Breast epithelium (tissue), 4 donors: ENCODE results near the gene NCOA6. TPM values are rescaled to one million over a fixed set of nuclear protein-coding genes. Genes with fewer than 3 reads are reported as not detected.

Experiments
- DNase-seq, 2 donors: peaks; one replicate each; pipeline ENCODE4 v3.0.0-alpha.2; 2019; ENCODE audit warnings: low spot score in 2 of 2
- H3K27ac ChIP-seq, 2 donors: fragments of 200-600 bp; sonication (generic) in 1 of 2; one replicate each; pipeline ENCODE4 v1.5.1; 2016 to 2019; ENCODE audit warnings: mild to moderate bottlenecking in 1 of 2
- H3K27me3 ChIP-seq, 2 donors: fragments of 200-600 bp; sonication (generic) in 1 of 2; one replicate each; pipeline versions ENCODE4 v1.5.1 to v1.6.0; 2017 to 2019; ENCODE audit warnings: control low read depth in 1 of 2, mild to moderate bottlenecking in 1 of 2
- H3K36me3 ChIP-seq: fragments of 200-600 bp; one replicate; pipeline ENCODE4 v1.5.1; 2019
- H3K4me1 ChIP-seq, 2 donors: fragments of 200-600 bp; sonication (generic); one replicate each; pipeline ENCODE4 v1.5.1; 2016 to 2019; ENCODE audit warnings: control low read depth in 1 of 2
- H3K4me3 ChIP-seq, 3 donors: fragments of 200-600 bp; sonication (generic); 1 replicate in 2 of 3; 2 replicates in 1 of 3; pipeline ENCODE4 v1.5.1; 2016 to 2019; ENCODE audit warnings: mild to moderate bottlenecking in 3 of 3, moderate library complexity in 2 of 3
- H3K9me3 ChIP-seq, 2 donors: fragments of 200-600 bp; sonication (generic) in 1 of 2; one replicate each; pipeline ENCODE4 v1.5.1; 2016 to 2019; ENCODE audit warnings: control low read depth in 1 of 2
- POLR2A ChIP-seq: fragments of 450-650 bp; IDR thresholded peaks from one replicate; pipeline ENCODE4 v1.6.1; 2016; ENCODE audit warnings: antibody characterized with exemption, mild to moderate bottlenecking, moderate library complexity
- POLR2AphosphoS5 ChIP-seq, 3 donors: sonication (generic); formaldehyde crosslinking; IDR thresholded peaks; one replicate each; pipeline ENCODE4 v1.6.1; 2017; ENCODE audit warnings: antibody characterized with exemption in 3 of 3
- intact Hi-C: fragments of 100-400 bp; cut with DNase I; formaldehyde crosslinking; loops from one replicate; pipeline ENCODE4 v1.15.1; 2023; ENCODE audit warnings: low total_unique reads
- total RNA-seq, 3 donors: library from RNA; depleted of rRNA; stranded (reverse); fragments of >200 nt; gene quantifications; one replicate each; pipeline ENCODE4 v1.1.0, GENCODE V29; 2016
- TF ChIP-seq, protein P1 (sequence below), 3 donors: fragments of 450-650 bp; IDR thresholded peaks; one replicate each; pipeline ENCODE4 v1.5.1; 2016 to 2017; ENCODE audit warnings: antibody characterized with exemption in 3 of 3, mild to moderate bottlenecking in 3 of 3, moderate library complexity in 3 of 3

Gene NCOA6
- total RNA-seq, 3 donors from 2014 or later = 20.0 to 20.6 (median 20.3) TPM

DNA sequence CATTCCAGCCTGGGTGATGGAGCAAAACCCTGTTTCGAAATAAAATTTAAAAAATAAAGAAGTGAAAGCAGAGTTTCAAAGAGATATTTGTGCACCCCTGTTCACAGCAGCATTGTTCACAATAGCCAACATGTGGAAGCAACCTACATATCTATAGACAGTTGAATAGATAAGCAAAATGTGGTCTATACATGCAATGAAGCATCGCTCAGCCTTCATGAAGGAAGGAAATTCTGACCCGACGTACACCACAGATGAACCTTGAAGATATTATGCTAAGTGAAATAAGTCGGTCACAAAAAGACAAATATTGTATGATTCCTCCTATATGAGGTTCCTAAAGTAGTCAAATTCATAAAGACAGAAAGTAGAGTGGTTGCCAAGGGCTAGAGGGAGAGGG, 6.5 kb upstream of the NCOA6 start:
- Histone ChIP-seq H3K4me3 (no peak overlapping the region), H3K9me3 (no peaks in the 10 kb centered on the region), H3K27ac (no peak overlapping the region), H3K27me3 (no peaks in the 10 kb centered on the region), H3K4me1 (no peaks in the 10 kb centered on the region), H3K36me3 (no peaks in the 10 kb centered on the region)
- TF ChIP-seq POLR2AphosphoS5 (IDR thresholded peaks at IDR 0.05) = no peak
- TF ChIP-seq, protein P1, sequence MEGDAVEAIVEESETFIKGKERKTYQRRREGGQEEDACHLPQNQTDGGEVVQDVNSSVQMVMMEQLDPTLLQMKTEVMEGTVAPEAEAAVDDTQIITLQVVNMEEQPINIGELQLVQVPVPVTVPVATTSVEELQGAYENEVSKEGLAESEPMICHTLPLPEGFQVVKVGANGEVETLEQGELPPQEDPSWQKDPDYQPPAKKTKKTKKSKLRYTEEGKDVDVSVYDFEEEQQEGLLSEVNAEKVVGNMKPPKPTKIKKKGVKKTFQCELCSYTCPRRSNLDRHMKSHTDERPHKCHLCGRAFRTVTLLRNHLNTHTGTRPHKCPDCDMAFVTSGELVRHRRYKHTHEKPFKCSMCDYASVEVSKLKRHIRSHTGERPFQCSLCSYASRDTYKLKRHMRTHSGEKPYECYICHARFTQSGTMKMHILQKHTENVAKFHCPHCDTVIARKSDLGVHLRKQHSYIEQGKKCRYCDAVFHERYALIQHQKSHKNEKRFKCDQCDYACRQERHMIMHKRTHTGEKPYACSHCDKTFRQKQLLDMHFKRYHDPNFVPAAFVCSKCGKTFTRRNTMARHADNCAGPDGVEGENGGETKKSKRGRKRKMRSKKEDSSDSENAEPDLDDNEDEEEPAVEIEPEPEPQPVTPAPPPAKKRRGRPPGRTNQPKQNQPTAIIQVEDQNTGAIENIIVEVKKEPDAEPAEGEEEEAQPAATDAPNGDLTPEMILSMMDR (IDR thresholded peaks at IDR 0.05) = no peak
- TF ChIP-seq POLR2A = no peak
- DNase-seq = no peak
- intact Hi-C loops = no loop called here

DNA sequence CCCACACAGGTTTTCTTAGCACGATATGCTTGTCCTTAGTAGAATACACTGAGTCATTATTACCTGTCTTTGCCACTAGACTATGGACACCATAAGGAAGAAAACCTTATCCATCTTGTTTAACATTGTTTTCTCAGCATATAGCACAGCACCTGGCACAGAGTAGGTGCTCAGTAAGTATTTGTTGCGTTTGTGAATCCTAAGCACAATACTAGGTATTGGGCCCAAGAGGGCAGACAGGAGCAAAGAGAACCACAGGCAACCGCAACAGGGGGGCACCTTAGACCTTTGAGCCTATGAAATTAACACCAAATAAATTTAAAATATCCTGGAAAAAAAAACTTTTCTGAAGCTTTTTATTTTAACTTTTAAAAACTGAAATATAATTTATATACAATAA, 3.7 kb upstream of the NCOA6 start:
- no peak for DNase-seq
- TF ChIP-seq, protein P1 (IDR thresholded peaks at IDR 0.05) = no peak
- no peak for TF ChIP-seq POLR2A
- no peak for TF ChIP-seq POLR2AphosphoS5 (IDR thresholded peaks at IDR 0.05)
- no peaks in the 10 kb centered on the region for H3K36me3 ChIP-seq
- no peaks in the 10 kb centered on the region for H3K27me3 ChIP-seq
- H3K9me3 ChIP-seq = no peaks in the 10 kb centered on the region
- intact Hi-C loops = no loop called here
- H3K27ac ChIP-seq = no peak overlapping the region
- no peak overlapping the region for H3K4me3 ChIP-seq
- H3K4me1 ChIP-seq = no peaks in the 10 kb centered on the region

DNA sequence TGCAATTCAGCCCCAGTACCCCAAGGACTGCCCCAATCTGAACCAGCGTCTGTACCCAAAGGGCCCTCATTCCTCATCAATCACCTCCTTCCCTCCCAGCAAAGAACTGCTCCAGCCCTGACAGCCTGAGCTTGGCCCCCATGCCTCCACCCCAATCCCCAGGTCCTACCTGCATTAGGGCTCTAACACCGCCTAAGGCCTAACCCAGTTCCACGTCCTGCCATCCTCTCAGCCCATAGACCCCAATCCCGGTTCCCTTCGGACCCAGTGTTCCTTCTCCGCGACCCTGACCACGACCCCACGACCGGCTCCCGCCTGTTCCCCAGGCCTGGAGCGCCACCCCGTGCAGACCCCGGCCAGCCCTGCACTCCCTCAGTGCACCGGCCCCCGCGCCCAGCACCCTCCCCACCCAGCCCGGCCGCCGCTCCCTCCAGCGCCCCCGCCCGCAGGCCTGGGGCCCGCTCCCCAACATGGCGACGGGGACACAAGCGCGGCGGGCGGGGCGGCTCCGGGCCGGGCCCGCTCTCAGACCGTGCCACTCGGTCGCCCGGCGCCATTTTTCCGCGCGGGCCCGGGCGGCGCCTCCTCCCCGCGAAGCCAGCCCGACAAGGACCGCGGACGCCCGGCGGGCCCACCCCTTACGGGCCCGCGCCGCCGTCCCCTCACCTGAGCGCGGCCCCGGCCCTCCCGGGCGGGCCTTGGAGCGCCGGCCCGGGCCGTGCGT, 483 bp downstream of the NCOA6 start:
- DNase-seq = peak in 1 of 2 donors; percentile 33
- Histone ChIP-seq H3K27ac (peak overlapping the region; percentile 92 to 98), H3K4me3 (peak overlapping the region; percentile 78 to 90 (median 89)), H3K27me3 (no peaks in the 10 kb centered on the region), H3K9me3 (no peaks in the 10 kb centered on the region), H3K4me1 (no peaks in the 10 kb centered on the region), H3K36me3 (no peaks in the 10 kb centered on the region)
- intact Hi-C loops = no loop called here
- TF ChIP-seq, protein P1 (IDR thresholded peaks at IDR 0.05) = no peak
- TF ChIP-seq POLR2AphosphoS5 (IDR thresholded peaks at IDR 0.05) = no peak
- no peak for TF ChIP-seq POLR2A

DNA sequence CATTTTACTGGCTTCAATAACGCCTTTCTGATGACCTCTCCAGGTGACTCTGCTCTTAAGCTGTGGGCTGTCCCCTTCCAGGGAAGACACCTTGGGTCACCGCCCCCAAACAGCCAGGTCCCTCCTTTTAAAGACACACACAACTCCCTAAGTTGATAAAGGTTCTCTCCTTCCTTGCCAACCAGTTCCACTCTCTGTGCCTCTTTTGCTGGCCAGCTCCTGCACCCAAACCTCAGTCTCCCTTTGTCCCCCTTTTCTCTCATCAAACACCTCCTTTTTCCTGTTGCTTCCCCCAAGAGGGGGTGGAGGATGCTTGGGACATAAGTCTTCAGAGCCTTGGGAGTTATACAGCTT, 1.0 kb downstream of the NCOA6 start:
- H3K4me3 ChIP-seq = peak overlapping the region; percentile 78 to 90 (median 89)
- intact Hi-C loops = no loop called here
- no peaks in the 10 kb centered on the region for H3K4me1 ChIP-seq
- no peaks in the 10 kb centered on the region for H3K27me3 ChIP-seq
- DNase-seq = peak; percentile 65 to 68
- peak overlapping the region; percentile 92 to 98 for H3K27ac ChIP-seq
- no peaks in the 10 kb centered on the region for H3K36me3 ChIP-seq
- H3K9me3 ChIP-seq = no peaks in the 10 kb centered on the region
- TF ChIP-seq POLR2AphosphoS5 (IDR thresholded peaks at IDR 0.05) = no peak
- TF ChIP-seq, protein P1 (IDR thresholded peaks at IDR 0.05) = no peak
- TF ChIP-seq POLR2A = peak; percentile 18

DNA sequence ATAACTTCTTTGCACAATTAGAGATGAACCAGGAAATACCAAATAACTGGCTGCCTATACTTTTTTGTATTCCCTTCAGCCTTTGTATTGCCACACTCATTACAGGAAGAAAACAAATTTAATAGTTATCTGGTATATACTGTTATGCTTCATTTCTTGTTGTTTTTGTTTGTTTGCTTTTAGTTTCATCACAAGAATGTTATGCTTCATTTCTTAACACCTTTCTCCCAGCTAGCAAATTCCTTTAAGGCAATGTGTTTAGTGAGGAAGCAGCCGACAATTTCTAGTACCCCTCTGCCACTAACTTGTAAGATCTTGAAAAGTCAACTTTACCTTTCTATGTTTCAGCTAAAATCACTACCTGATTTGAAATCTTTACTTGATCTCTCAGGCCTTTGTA, 1.4 kb downstream of the NCOA6 start:
- Histone ChIP-seq H3K4me3 (peak overlapping the region; percentile 78 to 90 (median 89)), H3K4me1 (no peaks in the 10 kb centered on the region), H3K27me3 (no peaks in the 10 kb centered on the region), H3K27ac (peak overlapping the region; percentile 92 to 98), H3K9me3 (no peaks in the 10 kb centered on the region), H3K36me3 (no peaks in the 10 kb centered on the region)
- DNase-seq = no peak
- intact Hi-C loops = no loop called here
- TF ChIP-seq POLR2A = no peak
- TF ChIP-seq, protein P1 (IDR thresholded peaks at IDR 0.05) = no peak
- TF ChIP-seq POLR2AphosphoS5 (IDR thresholded peaks at IDR 0.05) = no peak
